8988T (cell line): Measurements from ENCODE around the gene NTF3.
"Not testable (repeated sequence)": the region's sequence is repeated elsewhere in the genome, so short reads cannot be mapped to it uniquely, and the experiment has no call there.

ENCODE experiments used
- DNase-seq: peaks from one replicate; pipeline ENCODE4 v3.0.0; 2011

NTF3 gene

DNA sequence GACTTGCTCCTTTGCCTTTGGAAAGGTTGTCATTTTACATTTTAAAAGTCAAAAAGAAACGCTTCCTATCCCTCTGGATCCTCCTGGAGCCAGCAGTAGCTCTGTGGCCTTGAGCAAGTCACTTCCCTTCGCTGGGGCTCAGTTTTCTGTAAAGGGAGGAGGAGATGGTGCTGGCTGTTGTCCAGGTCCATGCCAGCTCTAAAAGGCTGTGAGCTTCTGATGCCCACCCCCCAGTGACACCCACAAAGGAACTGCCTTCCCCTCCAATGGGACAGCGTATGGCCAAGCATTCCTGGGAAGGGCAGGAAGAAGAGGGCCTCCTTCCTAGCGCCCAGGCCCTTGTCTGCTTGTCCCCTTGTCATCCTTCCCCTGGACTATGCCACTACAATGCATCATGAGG is 81.5 kb downstream of the NTF3 start:
- no peak for DNase-seq

GRCh38 chr12:5514016-5514415 is 82.1 kb downstream of the NTF3 start:
- DNase-seq: no peak

GRCh38 chr12:5514545-5514944 is 82.6 kb downstream of the NTF3 start:
- DNase-seq: no peak

DNA sequence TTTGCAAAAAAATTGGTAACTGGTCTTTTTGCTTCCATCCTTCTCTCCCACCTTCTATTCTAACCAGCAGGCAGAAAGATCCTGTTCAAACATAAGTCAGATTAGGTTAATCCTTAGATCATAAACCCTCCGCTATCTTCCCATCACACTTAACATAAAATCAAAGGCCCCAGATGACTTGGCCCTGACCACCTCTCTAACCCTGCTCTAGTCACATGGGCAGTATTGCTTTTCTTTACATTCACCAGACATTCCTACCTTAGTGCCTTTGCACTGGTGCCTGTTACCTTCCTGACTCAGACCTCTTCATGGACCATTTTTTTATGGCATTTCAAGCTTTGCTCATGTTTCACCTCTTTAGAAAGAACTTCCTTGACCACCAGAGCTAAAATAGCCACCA is 83.5 kb downstream of the NTF3 start:
- no peak for DNase-seq

DNA sequence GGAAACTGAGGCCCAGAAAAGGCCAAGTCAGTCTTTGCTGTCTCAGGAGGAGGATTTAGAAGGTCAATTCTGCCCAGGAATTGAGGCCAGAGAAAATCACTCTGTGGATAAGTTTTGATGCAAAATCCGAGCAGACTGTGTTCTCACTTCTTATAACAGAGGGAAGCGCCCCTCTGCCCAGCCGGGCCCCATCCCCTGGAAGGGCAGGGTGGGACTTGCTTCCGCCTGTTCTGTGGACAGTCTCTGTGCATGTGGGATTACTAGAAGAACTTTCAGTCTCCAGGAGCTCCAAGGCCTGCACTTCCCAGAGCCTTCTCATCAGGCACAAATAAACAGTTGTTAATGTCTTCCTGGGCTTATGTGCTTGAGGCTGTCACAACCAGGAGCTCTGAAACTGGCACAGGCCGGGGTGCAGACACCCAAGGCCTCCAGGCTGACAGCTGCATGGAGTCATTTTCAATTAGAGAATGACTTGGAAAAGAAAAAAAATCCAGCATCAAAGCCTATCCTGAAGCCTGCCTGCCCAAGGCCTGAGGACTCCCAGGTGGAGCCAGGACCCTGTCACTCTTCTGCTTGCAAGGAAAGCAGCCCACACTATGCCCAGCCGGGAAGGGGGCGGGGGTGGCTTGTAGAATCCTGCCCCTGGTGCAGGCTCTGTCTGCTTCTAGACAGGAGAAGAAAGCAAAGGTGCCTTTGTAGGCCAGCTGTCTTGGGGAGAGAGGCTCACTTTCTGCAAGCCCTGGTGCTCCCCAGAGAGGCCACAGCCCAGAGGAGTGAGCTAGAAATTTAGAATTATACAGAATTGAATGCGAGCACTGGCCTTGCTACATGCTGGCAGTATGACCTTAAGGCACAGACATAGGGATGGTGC is 84.7 kb downstream of the NTF3 start:
- no peak for DNase-seq

- DNase-seq: no peak
These were observed 86.9 kb downstream of the NTF3 start for GRCh38 chr12:5518584-5519365.

DNA sequence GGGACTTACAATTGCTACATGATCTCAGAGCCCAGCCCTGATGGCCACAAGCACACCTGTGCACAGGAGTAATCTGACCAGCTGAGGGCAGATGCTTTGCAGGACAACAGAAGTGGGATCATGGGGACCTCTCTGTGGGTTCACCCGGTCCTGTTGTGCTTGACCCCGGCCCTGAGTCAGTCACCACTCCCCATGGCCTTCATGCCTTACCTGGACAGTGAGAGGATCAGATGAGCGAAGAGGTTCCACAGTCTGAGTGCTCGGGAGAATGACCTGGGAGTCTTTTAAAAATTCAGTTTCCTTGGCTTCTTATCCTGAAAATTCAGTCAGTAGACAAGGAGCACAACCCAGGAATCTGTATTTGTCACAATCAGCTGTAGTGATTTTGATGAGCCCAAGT is 88.1 kb downstream of the NTF3 start:
- no peak for DNase-seq

DNA sequence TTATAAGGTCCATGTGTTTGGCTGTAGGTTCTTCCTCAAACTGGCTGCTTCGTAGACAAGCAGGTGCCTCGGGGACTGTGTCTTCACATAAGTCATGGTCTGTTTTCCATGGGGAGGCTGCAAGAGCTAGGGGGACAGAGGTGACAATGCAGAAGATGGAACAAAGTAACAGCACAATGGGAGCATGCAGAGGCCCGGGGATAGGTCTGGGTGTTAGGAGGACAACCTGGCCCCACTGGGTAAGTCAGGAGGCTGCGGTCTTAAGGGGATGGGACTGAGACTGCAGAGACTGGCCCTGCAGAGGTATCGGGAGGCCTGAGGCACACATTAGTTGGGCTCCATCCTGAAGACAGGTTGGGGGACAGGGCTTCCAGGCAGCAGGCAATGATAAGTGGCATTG is 88.9 kb downstream of the NTF3 start:
- no peak for DNase-seq

DNA sequence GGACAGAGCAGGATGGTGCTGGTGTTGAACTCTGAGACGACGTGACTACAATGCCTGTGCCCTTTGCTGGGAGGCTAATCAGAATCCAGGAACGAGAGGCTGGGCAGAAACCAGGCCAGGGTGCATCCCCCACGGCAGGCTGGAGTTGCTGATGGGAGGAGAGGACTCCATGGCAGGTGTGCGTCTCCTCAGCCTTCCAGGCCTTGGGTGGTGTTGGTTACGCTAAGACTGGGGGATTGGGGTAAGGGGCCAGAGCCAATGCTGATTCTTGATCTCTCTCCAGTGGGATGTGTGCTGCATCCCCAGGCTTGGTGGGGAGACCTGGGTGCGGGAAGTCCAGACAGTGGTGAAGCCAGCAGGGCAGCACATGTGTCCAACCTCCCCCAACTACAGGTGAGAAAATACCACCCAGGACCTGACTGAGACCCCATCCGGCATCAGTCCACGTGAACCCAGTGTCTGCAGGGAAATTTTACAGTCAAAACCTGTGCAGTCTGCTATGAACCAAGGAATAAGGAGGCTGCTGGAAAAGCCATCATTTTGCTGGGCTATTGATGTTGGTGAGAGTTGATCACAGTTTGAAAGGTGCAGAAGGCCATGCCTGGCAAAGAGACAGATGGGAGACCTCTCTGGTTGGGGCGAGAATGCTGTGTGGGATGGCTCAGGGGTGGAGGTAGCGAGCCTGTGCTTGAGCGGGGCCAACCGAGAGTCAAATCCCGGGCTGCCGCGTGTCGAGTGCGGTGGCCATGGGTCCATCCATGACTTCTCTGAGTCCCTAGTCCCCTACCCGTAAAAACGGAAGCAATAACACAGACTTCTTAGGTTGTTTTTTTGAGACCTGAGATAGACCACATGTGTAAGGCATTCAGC is 89.8 kb downstream of the NTF3 start:
- no peak for DNase-seq

DNA sequence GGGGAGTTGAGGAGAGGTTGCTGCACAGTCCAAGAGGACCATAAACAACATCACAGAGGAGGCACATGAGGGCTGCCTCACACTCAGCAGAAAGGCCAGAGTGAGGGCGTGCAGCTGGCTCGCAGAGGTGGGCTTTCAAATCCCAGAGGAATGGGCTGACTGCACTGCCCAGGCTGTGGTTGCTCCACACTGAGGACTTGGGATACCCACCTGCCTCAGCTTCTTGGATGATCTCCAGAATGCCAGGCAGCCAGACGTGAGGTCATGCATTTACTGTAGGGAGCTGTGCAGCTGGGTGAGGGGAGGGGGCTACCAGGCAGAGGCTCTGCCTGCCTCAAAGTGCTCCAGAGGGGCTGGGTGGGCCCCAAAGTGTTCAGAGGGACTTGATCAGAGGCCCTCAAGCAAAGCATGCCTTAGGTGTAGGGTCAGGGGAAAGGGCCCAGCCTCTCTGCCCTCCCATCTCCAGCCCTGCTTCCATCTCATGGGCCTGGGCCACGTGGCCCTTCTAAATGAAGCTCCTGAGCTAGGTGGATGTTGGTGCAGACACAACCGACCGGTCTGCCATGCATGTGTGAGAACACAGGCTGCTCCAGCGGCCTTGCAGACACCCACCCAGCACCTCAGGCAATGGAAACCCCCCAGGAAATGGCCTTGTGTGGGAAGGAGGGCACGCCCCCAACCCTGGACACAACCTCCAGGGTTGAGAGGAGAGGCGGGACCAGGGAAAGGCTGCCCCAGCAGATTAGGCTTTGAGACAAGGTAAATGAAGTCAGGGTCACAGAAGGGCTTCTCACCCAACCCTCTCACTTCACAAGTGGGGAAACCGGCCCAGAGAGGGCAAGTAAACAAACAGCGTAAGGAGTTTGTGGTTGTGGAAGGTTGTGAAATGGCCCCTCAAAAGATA is 90.8 kb downstream of the NTF3 start:
- no peak for DNase-seq

GRCh38 chr12:5523396-5524115 is 91.6 kb downstream of the NTF3 start:
- no peak for DNase-seq

DNA sequence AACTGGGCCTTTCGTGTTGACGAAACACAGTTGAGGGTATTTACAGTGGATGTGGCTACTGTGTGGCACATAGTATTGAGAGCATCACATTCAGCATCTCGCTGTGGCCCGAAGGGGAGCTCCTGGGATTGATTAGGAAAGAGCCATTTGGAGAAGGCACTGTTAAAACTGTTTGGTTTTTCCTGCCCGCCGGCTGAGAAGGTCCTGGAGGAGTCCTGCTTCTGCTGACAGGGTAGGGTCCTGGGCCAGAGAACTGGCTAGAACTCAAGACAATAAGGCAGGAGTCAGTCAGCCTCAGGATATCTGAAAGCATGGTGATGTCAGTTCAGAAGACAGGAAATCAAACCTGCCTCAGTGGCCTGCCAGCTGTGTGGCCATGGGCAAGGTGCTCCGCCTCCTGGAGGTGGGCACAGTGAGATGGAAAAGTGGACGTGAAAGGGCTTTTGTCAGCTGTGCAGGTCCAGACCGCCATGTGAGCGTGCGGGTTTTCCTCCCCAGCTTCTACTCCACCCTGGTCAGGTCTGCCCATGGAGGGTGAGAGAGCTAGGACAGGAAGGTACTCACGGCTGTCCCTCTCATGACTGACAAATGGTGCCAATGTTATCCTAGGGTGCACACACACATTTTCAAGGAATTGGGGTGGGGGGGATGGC is 92.3 kb downstream of the NTF3 start:
- DNase-seq: no peak

- no peak for DNase-seq
These were observed 93.0 kb downstream of the NTF3 start for GRCh38 chr12:5524769-5525436.

- DNase-seq: no peak
These were observed 94.0 kb downstream of the NTF3 start for GRCh38 chr12:5525783-5526367.

DNA sequence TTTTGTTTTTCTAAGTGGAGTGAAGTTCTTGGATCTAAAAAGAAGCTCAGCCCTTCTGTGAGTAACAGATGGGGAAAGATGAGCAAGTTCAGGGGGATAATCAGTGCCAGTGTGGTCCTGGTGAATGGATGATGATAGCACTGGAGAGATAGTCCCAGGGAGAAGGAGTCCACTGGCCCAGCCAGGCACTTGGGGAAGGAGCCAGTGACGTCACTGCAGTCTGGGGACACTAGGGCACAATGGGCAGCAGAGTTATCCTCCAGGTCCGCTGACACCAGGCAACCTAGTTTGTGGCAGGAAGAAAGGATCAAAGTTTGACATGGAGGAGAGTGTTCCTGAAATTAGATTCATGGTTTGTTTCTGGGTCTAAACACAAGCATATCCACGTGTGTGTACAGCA is 101.5 kb downstream of the NTF3 start:
- DNase-seq: no peak

DNA sequence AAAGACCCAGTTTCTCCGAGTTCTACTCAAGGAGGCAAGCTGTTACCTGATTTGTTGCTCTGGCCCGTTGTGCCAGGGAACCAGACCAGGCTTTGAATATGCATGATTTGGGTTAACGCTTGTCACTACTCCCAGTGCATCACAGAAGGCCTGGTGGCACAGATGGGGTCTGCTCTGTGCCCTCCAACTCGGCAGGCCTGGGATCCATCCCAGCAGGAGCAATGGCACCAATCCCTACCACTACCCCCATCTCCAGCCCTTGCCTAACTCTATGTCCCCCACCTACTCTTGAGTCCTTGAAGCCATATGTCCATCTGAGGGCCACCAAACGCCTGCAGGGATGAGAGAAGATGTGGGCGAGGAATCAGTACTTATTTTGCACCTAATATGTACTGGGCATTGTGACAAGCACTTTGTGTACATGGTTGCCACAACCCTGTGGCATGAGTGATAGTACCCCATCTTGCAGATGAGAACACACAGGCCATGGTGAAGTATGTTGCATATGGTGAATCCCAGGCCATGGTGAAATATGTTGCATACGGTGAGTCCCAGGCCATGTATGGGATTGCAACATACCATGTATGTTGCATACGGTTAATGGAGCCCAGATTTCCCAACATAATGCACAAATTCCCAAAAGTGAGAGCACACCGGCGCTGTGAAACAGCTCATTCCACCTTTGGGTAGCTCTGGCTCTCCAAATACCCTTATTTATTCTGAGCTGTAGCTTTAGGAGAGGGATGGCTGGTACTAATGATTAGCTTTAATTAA is 102.7 kb downstream of the NTF3 start:
- no peak for DNase-seq

DNA sequence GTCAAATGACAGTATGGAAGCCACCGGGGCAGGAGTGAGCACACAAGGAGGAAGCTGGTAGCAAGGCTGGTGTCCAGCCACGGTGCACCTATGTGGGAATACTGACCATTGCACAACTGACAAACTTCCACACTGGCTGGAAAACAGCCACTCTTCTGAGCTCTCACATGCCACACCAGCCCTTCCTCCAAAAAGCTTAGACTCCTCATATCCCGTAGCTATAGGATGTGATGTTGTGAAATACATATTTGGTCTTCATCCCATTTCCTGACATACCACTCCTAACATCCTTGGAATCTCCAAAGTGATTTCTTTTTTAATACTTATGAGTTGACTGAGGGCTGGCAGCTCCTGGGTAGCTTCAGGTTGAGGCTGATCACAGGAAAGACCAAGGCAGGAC is 103.6 kb downstream of the NTF3 start:
- DNase-seq: no peak

DNA sequence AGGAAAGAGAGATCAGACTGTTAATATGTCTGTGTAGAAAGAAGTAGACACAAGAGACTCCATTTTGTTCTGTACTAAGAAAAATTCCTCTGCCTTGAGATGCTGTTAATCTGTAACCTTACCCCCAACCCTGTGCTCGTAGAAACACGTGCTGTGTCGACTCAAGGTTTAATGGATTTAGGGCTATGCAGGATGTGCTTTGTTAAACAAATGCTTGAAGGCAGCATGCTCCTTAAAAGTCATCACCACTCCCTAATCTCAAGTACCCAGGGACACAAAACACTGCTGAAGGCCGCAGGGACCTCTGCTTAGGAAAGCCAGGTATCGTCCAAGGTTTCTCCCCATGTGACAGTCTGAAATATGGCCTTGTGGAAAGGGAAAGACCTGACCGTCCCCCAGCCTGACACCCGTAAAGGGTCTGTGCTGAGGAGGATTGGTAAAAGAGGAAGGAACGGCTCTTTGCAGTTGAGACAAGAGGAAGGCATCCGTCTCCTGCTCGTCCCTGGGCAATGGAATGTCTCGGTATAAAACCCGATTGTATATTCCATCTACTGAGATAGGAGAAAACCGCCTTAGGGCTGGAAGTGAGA is 105.2 kb downstream of the NTF3 start:
- DNase-seq: not testable (repeated sequence)

DNA sequence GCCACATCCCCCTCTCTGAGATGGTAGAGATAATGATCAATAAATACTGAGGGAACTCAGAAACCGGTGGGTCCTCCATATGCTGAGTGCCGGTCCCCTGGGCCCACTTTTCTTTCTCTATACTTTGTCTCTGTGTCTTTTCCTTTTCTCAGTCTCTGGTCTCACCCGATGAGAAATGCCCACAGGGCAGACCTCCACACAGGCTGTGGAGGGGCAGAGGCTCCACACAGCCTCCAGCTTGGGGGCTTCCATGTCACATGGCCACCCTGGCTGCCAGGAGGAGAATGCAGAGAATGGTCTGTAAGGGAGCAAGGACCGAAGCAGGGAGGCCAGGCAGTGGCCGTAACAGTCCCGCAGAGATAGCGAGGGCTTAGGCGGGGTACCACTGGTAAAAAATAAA is 105.9 kb downstream of the NTF3 start:
- DNase-seq: no peak
